HG03175 (cell line): ENCODE measurements around the gene IER5.
"Not testable (repeated sequence)": the region's sequence is repeated elsewhere in the genome, so short reads cannot be mapped to it uniquely, and the experiment has no call there.

ENCODE experiments used
- ATAC-seq: cut with Tn5 transposase; IDR thresholded peaks from one replicate; pipeline ENCODE4 v1.9.1; 2021; ENCODE audit warnings: mild to moderate bottlenecking, moderate library complexity; ENCODE audit not compliant: unreplicated experiment

Gene IER5

DNA sequence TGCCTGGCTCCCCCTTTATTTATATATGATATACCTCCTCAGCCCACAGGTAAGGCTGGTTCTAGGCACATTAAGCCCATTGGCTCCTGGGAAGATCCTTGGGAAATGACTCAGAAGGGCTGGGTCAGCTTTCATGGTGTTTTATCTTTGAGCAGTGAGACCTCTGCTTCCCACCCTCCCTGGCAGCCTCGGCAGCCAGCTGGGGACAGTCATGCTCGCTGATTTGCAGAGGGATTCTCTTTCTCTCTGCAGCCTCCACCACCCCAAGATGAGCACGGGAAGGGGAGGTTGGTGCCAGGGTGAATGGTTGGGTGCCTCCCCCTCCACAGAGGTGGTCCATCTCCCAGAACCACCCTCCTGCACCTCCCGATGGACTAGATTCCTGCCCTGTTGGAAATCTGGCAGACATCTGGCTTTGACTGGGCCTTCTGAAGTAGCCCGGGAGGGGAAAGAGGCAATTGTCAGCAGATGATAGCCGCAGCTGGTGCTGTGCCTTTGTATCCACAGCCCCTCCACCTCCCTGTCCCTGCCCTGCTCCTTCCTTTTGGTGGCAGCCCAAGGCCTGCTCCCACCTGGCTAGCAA, 24.6 kb downstream of the IER5 start:
- ATAC-seq = no peak

DNA sequence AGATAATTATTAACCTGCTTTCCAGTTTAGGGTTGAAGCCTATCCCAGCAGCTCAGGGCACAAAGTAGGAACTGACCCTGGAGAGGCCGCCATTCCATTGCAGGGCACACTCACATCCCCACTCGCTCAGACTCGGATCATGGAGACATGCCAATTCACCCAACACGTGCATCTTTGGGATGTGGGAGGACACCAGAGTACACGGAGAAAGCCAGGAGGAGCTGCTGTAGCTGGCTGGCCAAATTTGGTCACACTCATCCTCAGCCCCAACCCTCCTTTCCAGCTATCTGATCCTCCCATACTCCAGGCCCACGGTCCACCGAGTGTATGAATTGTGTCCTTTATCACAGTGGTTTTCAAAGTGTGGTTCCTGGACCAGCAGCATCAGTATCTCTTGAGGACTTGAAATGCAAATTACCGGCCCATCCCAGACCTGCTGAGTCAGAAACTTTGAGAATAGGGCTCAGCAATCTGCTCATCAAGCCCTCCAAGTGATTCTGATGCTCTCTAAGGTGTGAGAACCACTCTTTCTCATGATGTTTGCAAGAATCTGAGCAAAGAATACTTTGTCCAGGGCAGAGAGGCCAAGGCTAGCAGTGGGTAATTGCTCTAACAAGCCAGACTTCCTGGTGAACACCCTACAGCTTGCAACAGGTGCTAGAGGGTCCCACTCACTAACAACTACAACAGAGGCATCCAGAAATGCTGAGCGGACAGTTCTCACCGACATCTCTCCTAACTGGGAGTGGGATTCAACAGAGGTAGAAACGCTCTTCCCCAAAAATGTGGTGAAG, 26.3 kb downstream of the IER5 start:
- ATAC-seq = no peak

GRCh38 chr1:181115368-181115684, 26.8 kb downstream of the IER5 start:
- no peak for ATAC-seq

GRCh38 chr1:181115971-181116370, 27.5 kb downstream of the IER5 start:
- ATAC-seq = not testable (repeated sequence)

DNA sequence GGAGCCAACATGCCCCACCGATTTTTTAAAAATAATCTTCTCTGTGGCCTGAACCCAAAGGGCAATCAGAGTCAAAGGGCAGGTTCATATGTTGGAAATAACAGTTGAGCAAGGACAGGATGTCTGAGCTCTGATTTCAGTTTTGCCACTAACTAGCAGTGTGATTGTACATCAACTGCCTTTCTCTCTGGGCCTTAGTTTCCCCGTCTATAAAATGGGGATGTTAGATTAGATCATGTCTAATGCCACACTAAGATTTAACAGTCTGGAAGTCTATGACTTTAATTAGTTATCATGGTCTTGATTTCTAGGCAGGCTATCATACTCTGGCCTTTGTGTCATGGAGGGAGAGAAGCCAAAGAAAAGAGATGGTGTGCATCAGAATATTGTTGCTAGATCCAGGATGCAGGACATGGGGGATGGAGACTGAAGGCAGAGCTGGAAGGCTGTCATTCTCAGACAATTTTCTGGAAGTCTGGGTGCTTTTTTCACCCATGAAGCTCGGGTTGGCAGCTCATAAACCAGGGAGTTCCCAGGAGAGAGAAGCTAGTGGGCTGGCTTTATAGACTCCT, 28.4 kb downstream of the IER5 start:
- no peak for ATAC-seq

- ATAC-seq = no peak
Observed at GRCh38 chr1:181117648-181118449, 29.3 kb downstream of the IER5 start.

- no peak for ATAC-seq
Observed at GRCh38 chr1:181119093-181119989, 30.8 kb downstream of the IER5 start.

DNA sequence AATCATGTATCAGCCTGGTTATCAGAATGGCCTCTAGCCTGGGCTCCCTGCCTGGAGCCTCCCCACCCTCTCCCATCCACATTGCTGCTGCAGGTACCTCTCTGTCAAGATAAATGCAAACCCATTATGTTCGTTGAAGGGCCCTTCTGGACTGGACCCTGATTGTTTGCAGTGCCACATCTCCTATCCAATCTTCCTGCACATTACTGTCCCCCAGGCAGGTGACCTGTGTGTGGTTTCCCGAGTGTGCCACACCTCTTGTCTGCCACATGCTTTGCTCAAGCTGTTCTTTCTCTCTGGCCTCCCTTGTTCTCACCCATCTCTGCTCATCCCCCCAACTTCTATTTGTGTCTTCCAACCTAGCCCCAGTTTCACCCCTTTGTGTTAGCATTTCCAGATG, 32.4 kb downstream of the IER5 start:
- no peak for ATAC-seq

- ATAC-seq = no peak
Observed at GRCh38 chr1:181121498-181121897, 33.0 kb downstream of the IER5 start.

DNA sequence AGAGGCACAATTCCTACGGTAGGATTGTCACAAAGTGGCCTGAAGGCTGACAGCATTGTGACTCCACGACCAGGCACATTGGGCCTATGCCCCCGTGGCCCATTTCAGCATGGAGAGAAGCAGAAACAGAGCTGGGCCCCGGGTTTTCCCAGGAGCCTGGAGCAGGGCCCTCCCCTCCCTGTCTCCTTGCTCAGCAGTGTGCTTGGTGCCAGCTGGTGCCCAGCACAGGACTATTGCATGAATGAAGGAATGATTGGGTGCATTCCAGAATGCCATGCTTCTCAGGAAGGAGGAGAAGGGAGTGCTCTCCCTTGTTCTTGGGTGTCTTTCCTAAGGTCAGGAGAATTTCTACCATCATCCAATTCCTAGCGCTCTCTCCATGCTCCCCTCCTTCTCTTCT, 33.7 kb downstream of the IER5 start:
- no peak for ATAC-seq

- no peak for ATAC-seq
Observed at GRCh38 chr1:181123173-181123572, 34.7 kb downstream of the IER5 start.

- ATAC-seq = no peak
Observed at GRCh38 chr1:181124291-181124751, 35.8 kb downstream of the IER5 start.

DNA sequence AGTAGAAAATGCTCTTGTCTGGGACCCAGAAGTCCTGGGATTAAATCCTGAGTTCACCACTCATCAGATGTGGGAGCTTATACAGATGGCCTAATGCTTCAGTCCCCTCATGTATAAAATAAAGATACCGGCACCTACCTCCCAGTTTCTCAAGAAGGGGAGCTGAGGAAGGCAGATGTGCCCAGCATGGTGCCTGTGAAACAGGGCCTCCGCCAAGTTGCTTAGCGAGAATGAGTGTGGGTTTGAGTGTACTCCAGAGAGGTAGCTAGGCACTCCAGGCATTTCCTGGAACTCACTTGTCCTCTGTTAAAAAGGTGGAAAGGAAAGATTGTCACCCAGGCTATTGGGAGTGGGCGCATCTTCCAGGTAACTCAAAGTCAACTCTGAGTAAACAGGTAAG, 37.8 kb downstream of the IER5 start:
- no peak for ATAC-seq

GRCh38 chr1:181126871-181127587, 38.5 kb downstream of the IER5 start:
- no peak for ATAC-seq

DNA sequence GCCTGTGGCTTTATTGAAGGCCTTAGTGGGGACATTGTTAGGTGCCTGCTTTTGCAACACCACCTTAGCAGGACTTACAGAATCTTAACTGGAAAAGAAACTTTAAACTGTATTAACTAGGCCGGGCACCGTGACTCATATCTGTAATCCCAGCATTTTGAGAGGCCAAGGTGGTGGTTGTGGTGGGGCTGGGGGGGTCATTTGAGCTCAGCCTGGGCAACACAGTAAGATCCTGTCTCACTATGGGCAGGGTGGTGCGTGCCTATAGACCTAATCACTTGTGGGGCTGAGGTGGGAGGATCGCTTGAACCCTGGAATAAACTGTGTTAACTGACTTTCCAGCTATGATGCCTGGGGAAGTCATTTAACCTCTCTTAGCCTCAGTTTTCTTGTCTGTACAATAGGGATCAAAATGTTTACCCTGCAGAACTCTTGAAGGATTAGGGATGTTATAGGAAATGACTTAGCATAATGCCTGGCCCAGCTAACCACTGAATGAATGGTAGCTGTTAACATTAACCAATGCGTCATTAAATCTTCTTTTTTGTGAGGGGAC, 39.5 kb downstream of the IER5 start:
- ATAC-seq = no peak

- peak; percentile 66 for ATAC-seq
Observed at GRCh38 chr1:181128592-181129497, 40.3 kb downstream of the IER5 start.

- no peak for ATAC-seq
Observed at GRCh38 chr1:181129771-181130606, 41.5 kb downstream of the IER5 start.
